Keratinocyte (primary cell): ENCODE measurements around the gene FNDC3B. TPM values are rescaled to one million over a fixed set of nuclear protein-coding genes. Genes with fewer than 3 reads are reported as not detected.

ENCODE experiments used
- DNase-seq: peaks from one replicate; pipeline ENCODE4 v3.0.0-alpha.2; 2011; ENCODE audit warnings: low read depth, missing footprints, low spot score
- FAIRE-seq: peaks from 2 replicates; lab custom pipeline; 2011; peaks lifted over from hg19 to GRCh38; lab: Jason Lieb, UNC
- H2AFZ ChIP-seq: 2 replicates; pipeline ENCODE4 v1.6.0; 2012; ENCODE audit warnings: low read length, control low read depth, inconsistent platforms; ENCODE audit not compliant: control insufficient read depth
- H3K27ac ChIP-seq: 2 replicates; pipeline ENCODE4 v1.5.1; 2011; ENCODE audit warnings: low read length; ENCODE audit not compliant: control insufficient read depth, insufficient read depth
- H3K27me3 ChIP-seq: 3 replicates; pipeline ENCODE4 v1.6.0; 2011; ENCODE audit warnings: low read length; ENCODE audit not compliant: control insufficient read depth, insufficient read depth; ENCODE audit errors: extremely low read depth
- H3K36me3 ChIP-seq, 2 experiments: 2 replicates in 1 of 2; 3 replicates in 1 of 2; pipeline ENCODE4 v1.5.1; 2011; ENCODE audit warnings: low read length in 2 of 2, mild to moderate bottlenecking in 1 of 2; ENCODE audit not compliant: control insufficient read depth in 2 of 2, insufficient read depth in 2 of 2; ENCODE audit errors: extremely low read depth in 1 of 2
- H3K4me1 ChIP-seq: 3 replicates; pipeline ENCODE4 v1.5.1; 2011; ENCODE audit warnings: low read length; ENCODE audit not compliant: control insufficient read depth, insufficient read depth; ENCODE audit errors: extremely low read depth
- H3K4me2 ChIP-seq: 3 replicates; pipeline ENCODE4 v1.6.0; 2011; ENCODE audit warnings: low read depth, low read length; ENCODE audit not compliant: control insufficient read depth, insufficient read depth; ENCODE audit errors: extremely low read depth
- H3K4me3 ChIP-seq, 3 experiments: fragments of 200-600 bp in 1 of 3; sonication (generic) in 1 of 3; 2 replicates in 2 of 3; 3 replicates in 1 of 3; pipeline ENCODE4 v1.5.1; 2011 to 2016; ENCODE audit warnings: low read length in 3 of 3, mild to moderate bottlenecking in 3 of 3, control low read depth in 2 of 3, inconsistent platforms in 1 of 3, low read depth in 1 of 3, mixed read lengths in 1 of 3, mixed run types in 1 of 3, moderate library complexity in 1 of 3; ENCODE audit not compliant: control insufficient read depth in 2 of 3, insufficient read depth in 2 of 3; ENCODE audit errors: extremely low read depth in 1 of 3
- H3K79me2 ChIP-seq: 2 replicates; pipeline ENCODE4 v1.6.0; 2012; ENCODE audit warnings: low read length; ENCODE audit not compliant: control insufficient read depth, insufficient read depth
- H3K9ac ChIP-seq: 3 replicates; pipeline ENCODE4 v1.6.0; 2011; ENCODE audit warnings: low read length; ENCODE audit not compliant: control insufficient read depth, insufficient read depth; ENCODE audit errors: extremely low read depth
- H3K9me1 ChIP-seq: 3 replicates; pipeline ENCODE4 v1.6.0; 2011; ENCODE audit warnings: low read length; ENCODE audit not compliant: control insufficient read depth, insufficient read depth; ENCODE audit errors: extremely low read depth
- H3K9me3 ChIP-seq: 2 replicates; pipeline ENCODE4 v1.5.1; 2012; ENCODE audit warnings: low read depth, low read length; ENCODE audit not compliant: control insufficient read depth
- H4K20me1 ChIP-seq: 3 replicates; pipeline ENCODE4 v1.6.0; 2011; ENCODE audit warnings: low read length; ENCODE audit not compliant: control insufficient read depth, insufficient read depth; ENCODE audit errors: extremely low read depth
- EZH2 ChIP-seq: IDR thresholded peaks from one replicate; pipeline ENCODE4 v1.6.1; 2012; ENCODE audit warnings: inconsistent platforms, mild to moderate bottlenecking, low read length, moderate library complexity
- dilution Hi-C: fragments of 300-500 bp; cut with MboI; formaldehyde crosslinking; loops from one replicate; pipeline ENCODE4 v1.7.0; 2020; ENCODE audit warnings: low sequenced_read_pairs; ENCODE audit not compliant: extremely low pct_ligation_motif_present
- polyA plus RNA-seq, 5 experiments: library from polyadenylated mRNA; depleted of rRNA in 3 of 5; stranded (reverse) in 3 of 5; stranded (forward) in 1 of 5; unstranded in 1 of 5; fragments of >200 nt; gene quantifications; 1 replicate in 1 of 5; 2 replicates in 3 of 5; 3 replicates in 1 of 5; pipeline versions ENCODE4 v1.2.1 to v1.2.3, GENCODE V29; 2011 to 2012; ENCODE audit warnings: missing spikeins in 2 of 5, low read depth in 1 of 5, low replicate concordance in 1 of 5
- TF ChIP-seq, protein P1 (sequence below), 3 experiments: IDR thresholded peaks in 1 of 3; conservative IDR thresholded peaks in 1 of 3; optimal IDR thresholded peaks in 1 of 3; 2 replicates in 2 of 3; 3 replicates in 1 of 3; pipeline versions ENCODE3 to v1.5.1; 2011; ENCODE audit warnings: low read length in 3 of 3, mild to moderate bottlenecking in 3 of 3, moderate library complexity in 2 of 3, control low read depth in 1 of 3, inconsistent platforms in 1 of 3; ENCODE audit not compliant: insufficient read depth in 2 of 3; ENCODE audit errors: extremely low read depth in 1 of 3

FNDC3B gene
- polyA plus RNA-seq, 1 donor (not counting 4 experiments of a cell fraction or from before 2014, with no cell fraction given), result 31.4 TPM

- no peak overlapping the region for H3K9ac ChIP-seq
- H3K4me2 ChIP-seq, result no peak overlapping the region
- H3K27ac ChIP-seq, result no peak overlapping the region
- DNase-seq (no peak), FAIRE-seq (no peak)
- H3K4me3 ChIP-seq, result no peak overlapping the region
- no peaks in the 10 kb centered on the region for H3K27me3 ChIP-seq
- H4K20me1 ChIP-seq, result no peaks in the 10 kb centered on the region
- no peaks in the 10 kb centered on the region for H3K9me1 ChIP-seq
- H3K79me2 ChIP-seq, result peaks cover 70% of the 10 kb centered on the region
- H2AFZ ChIP-seq, result no peak overlapping the region
- peaks cover 49% of the 10 kb centered on the region for H3K4me1 ChIP-seq
- H3K9me3 ChIP-seq, result no peaks in the 10 kb centered on the region
- no peak for TF ChIP-seq EZH2
- TF ChIP-seq, protein P1, sequence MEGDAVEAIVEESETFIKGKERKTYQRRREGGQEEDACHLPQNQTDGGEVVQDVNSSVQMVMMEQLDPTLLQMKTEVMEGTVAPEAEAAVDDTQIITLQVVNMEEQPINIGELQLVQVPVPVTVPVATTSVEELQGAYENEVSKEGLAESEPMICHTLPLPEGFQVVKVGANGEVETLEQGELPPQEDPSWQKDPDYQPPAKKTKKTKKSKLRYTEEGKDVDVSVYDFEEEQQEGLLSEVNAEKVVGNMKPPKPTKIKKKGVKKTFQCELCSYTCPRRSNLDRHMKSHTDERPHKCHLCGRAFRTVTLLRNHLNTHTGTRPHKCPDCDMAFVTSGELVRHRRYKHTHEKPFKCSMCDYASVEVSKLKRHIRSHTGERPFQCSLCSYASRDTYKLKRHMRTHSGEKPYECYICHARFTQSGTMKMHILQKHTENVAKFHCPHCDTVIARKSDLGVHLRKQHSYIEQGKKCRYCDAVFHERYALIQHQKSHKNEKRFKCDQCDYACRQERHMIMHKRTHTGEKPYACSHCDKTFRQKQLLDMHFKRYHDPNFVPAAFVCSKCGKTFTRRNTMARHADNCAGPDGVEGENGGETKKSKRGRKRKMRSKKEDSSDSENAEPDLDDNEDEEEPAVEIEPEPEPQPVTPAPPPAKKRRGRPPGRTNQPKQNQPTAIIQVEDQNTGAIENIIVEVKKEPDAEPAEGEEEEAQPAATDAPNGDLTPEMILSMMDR (optimal IDR thresholded peaks at IDR 0.05 in 1 of 3, IDR thresholded peaks at IDR 0.05 in 1 of 3, conservative IDR thresholded peaks at IDR 0.05 in 1 of 3; ENCODE audit: extremely low read depth in 1 of 3, insufficient read depth in 2 of 3, low read length in 3 of 3), result no peak
- H3K36me3 ChIP-seq, result peaks cover 2 to 3% of the 10 kb centered on the region in 2 experiments
- dilution Hi-C loops, result no loop called here
These were observed 105.2 kb downstream of the FNDC3B start for GRCh38 chr3:172144601-172145000.

GRCh38 chr3:172145031-172145686 is 105.8 kb downstream of the FNDC3B start:
- H3K4me1 ChIP-seq, result peaks cover 44% of the 10 kb centered on the region
- peaks cover 2 to 3% of the 10 kb centered on the region in 2 experiments for H3K36me3 ChIP-seq
- H3K9me3 ChIP-seq, result no peaks in the 10 kb centered on the region
- no peaks in the 10 kb centered on the region for H3K9me1 ChIP-seq
- no peaks in the 10 kb centered on the region for H4K20me1 ChIP-seq
- peaks cover 69% of the 10 kb centered on the region for H3K79me2 ChIP-seq
- dilution Hi-C loops, result no loop called here
- H3K4me2 ChIP-seq, result no peak overlapping the region
- no peak for FAIRE-seq
- DNase-seq, result no peak
- H3K27me3 ChIP-seq, result no peaks in the 10 kb centered on the region
- H3K9ac ChIP-seq, result no peak overlapping the region
- no peak overlapping the region for H3K27ac ChIP-seq
- no peak overlapping the region for H2AFZ ChIP-seq
- no peak overlapping the region for H3K4me3 ChIP-seq
- no peak for TF ChIP-seq EZH2
- TF ChIP-seq, protein P1 (optimal IDR thresholded peaks at IDR 0.05 in 1 of 3, IDR thresholded peaks at IDR 0.05 in 1 of 3, conservative IDR thresholded peaks at IDR 0.05 in 1 of 3; ENCODE audit: extremely low read depth in 1 of 3, insufficient read depth in 2 of 3, low read length in 3 of 3), result no peak
